ENCODE data around the gene TOPBP1. TPM values are rescaled to one million over a fixed set of nuclear protein-coding genes. Genes with fewer than 3 reads are reported as not detected.

Gene TOPBP1
- polyA plus RNA-seq, 1 donor (not counting 4 experiments of a cell fraction or from before 2014, with no cell fraction given): 26.1 TPM

- no peaks in the 10 kb centered on the region for H3K9me3 ChIP-seq (ENCODE audit: control insufficient read depth, low read depth, low read length)
- H4K20me1 ChIP-seq (ENCODE audit: control insufficient read depth, extremely low read depth, insufficient read depth, low read length): no peaks in the 10 kb centered on the region
- dilution Hi-C loops (cut with MboI; ENCODE audit: extremely low pct_ligation_motif_present, low sequenced_read_pairs): no loop called here
- H3K4me3 ChIP-seq (ENCODE audit: control insufficient read depth in 2 of 3, extremely low read depth in 1 of 3, insufficient read depth in 2 of 3, low read depth in 1 of 3, low read length in 3 of 3): no peak overlapping the region
- H3K36me3 ChIP-seq (ENCODE audit: control insufficient read depth in 2 of 2, extremely low read depth in 1 of 2, insufficient read depth in 2 of 2, low read length in 2 of 2): no peaks in the 10 kb centered on the region
- TF ChIP-seq EZH2 (IDR thresholded peaks at IDR 0.05; ENCODE audit: low read length): no peak
- TF ChIP-seq CTCF (optimal IDR thresholded peaks at IDR 0.05 in 1 of 3, IDR thresholded peaks at IDR 0.05 in 1 of 3, conservative IDR thresholded peaks at IDR 0.05 in 1 of 3; ENCODE audit: extremely low read depth in 1 of 3, insufficient read depth in 2 of 3, low read length in 3 of 3): no peak
- FAIRE-seq: no peak
- H3K4me2 ChIP-seq (ENCODE audit: control insufficient read depth, extremely low read depth, insufficient read depth, low read depth, low read length): no peak overlapping the region
- H3K27ac ChIP-seq (ENCODE audit: control insufficient read depth, insufficient read depth, low read length): no peak overlapping the region
- no peak overlapping the region for H2AFZ ChIP-seq (ENCODE audit: control insufficient read depth, low read length)
- no peak for DNase-seq (ENCODE audit: low read depth, low spot score)
- H3K27me3 ChIP-seq (ENCODE audit: control insufficient read depth, extremely low read depth, insufficient read depth, low read length): peaks cover 5% of the 10 kb centered on the region
- H3K9ac ChIP-seq (ENCODE audit: control insufficient read depth, extremely low read depth, insufficient read depth, low read length): no peak overlapping the region
- no peaks in the 10 kb centered on the region for H3K79me2 ChIP-seq (ENCODE audit: control insufficient read depth, insufficient read depth, low read length)
- H3K4me1 ChIP-seq (ENCODE audit: control insufficient read depth, extremely low read depth, insufficient read depth, low read length): no peaks in the 10 kb centered on the region
- H3K9me1 ChIP-seq (ENCODE audit: control insufficient read depth, extremely low read depth, insufficient read depth, low read length): no peaks in the 10 kb centered on the region
These were observed 42.2 kb upstream of the TOPBP1 start for GRCh38 chr3:133703915-133704314.

- H4K20me1 ChIP-seq (ENCODE audit: control insufficient read depth, extremely low read depth, insufficient read depth, low read length): no peaks in the 10 kb centered on the region
- H3K27ac ChIP-seq (ENCODE audit: control insufficient read depth, insufficient read depth, low read length): no peak overlapping the region
- no peaks in the 10 kb centered on the region for H3K27me3 ChIP-seq (ENCODE audit: control insufficient read depth, extremely low read depth, insufficient read depth, low read length)
- H3K4me1 ChIP-seq (ENCODE audit: control insufficient read depth, extremely low read depth, insufficient read depth, low read length): no peaks in the 10 kb centered on the region
- H3K9ac ChIP-seq (ENCODE audit: control insufficient read depth, extremely low read depth, insufficient read depth, low read length): no peak overlapping the region
- FAIRE-seq (no peak), DNase-seq (ENCODE audit: low read depth, low spot score) (no peak)
- H2AFZ ChIP-seq (ENCODE audit: control insufficient read depth, low read length): no peak overlapping the region
- no peaks in the 10 kb centered on the region for H3K9me1 ChIP-seq (ENCODE audit: control insufficient read depth, extremely low read depth, insufficient read depth, low read length)
- H3K79me2 ChIP-seq (ENCODE audit: control insufficient read depth, insufficient read depth, low read length): no peaks in the 10 kb centered on the region
- H3K36me3 ChIP-seq (ENCODE audit: control insufficient read depth in 2 of 2, extremely low read depth in 1 of 2, insufficient read depth in 2 of 2, low read length in 2 of 2): no peaks in the 10 kb centered on the region
- no peak for TF ChIP-seq CTCF (optimal IDR thresholded peaks at IDR 0.05 in 1 of 3, IDR thresholded peaks at IDR 0.05 in 1 of 3, conservative IDR thresholded peaks at IDR 0.05 in 1 of 3; ENCODE audit: extremely low read depth in 1 of 3, insufficient read depth in 2 of 3, low read length in 3 of 3)
- no peak for TF ChIP-seq EZH2 (IDR thresholded peaks at IDR 0.05; ENCODE audit: low read length)
- H3K4me3 ChIP-seq (ENCODE audit: control insufficient read depth in 2 of 3, extremely low read depth in 1 of 3, insufficient read depth in 2 of 3, low read depth in 1 of 3, low read length in 3 of 3): no peak overlapping the region
- dilution Hi-C loops (cut with MboI; ENCODE audit: extremely low pct_ligation_motif_present, low sequenced_read_pairs): no loop called here
- no peaks in the 10 kb centered on the region for H3K9me3 ChIP-seq (ENCODE audit: control insufficient read depth, low read depth, low read length)
- H3K4me2 ChIP-seq (ENCODE audit: control insufficient read depth, extremely low read depth, insufficient read depth, low read depth, low read length): no peak overlapping the region
These were observed 40.0 kb upstream of the TOPBP1 start for GRCh38 chr3:133701435-133702358.
